ENCODE data around the gene LCORL. TPM values are rescaled to one million over a fixed set of nuclear protein-coding genes. Genes with fewer than 3 reads are reported as not detected.
A peak's percentile ranks its signal among the peaks of the same experiment; 100 is the strongest.

The LCORL gene
- polyA plus RNA-seq (2013) = 7.0 TPM

- H3K27ac ChIP-seq (ENCODE audit: insufficient read depth in 1 of 2, low read depth in 1 of 2, low read length in 2 of 2, poor library complexity in 1 of 2, severe bottlenecking in 2 of 2) = peak within 1 kb of the TSS in 1 of 2 experiments; percentile 79
- no peaks in the 10 kb centered on the region for H3K9me3 ChIP-seq (ENCODE audit: control extremely low read depth in 1 of 5, control insufficient read depth in 4 of 5, insufficient read depth in 2 of 5, low read depth in 1 of 5, low read length in 4 of 5)
- DNase-seq = peak; percentile 95 to 98 (median 98)
- POLR2A ChIA-PET = interaction anchor here (0.6 kb wide), 1 partner anchor 13 kb away, joined by 3 read pairs; no protein-coding TSS in a partner anchor
- H3K36me3 ChIP-seq (ENCODE audit: control insufficient read depth in 4 of 4, insufficient read depth in 4 of 4, low read length in 3 of 4) = no peaks in the 10 kb centered on the region
- WGBS (ENCODE audit: insufficient coverage) = 0% methylated on average over 38 of the region's 71 CpGs
- H3K4me1 ChIP-seq (ENCODE audit: control extremely low read depth in 1 of 4, control insufficient read depth in 4 of 4, insufficient read depth in 4 of 4, low read length in 3 of 4) = peaks cover 3 to 25% (median 19%) of the 10 kb centered on the region in 4 experiments
- CTCF ChIA-PET = interaction anchor here (0.8 to 1.5 kb wide), 2 partner anchors 200 to 212 kb away, joined by 3 read pairs; no protein-coding TSS in a partner anchor
- H3K4me3 ChIP-seq (ENCODE audit: control insufficient read depth in 1 of 7, extremely low read depth in 1 of 7, insufficient read depth in 4 of 7, low read depth in 2 of 7, low read length in 6 of 7) = peak within 1 kb of the TSS; percentile 77 to 97 (median 90)
- H3K27me3 ChIP-seq (replicated peaks in 2 of 5; ENCODE audit: control insufficient read depth in 4 of 5, insufficient read depth in 5 of 5, low read length in 4 of 5) = peaks cover 2 to 6% (median 4%) of the 10 kb centered on the region in 5 experiments
Observed at GRCh38 chr4:18021720-18022571, at the start of gene LCORL. Gene LCORL (minus strand): TSS chr4:18021755. CDS start chr4:18021751, 4 bp downstream.

- ChIA-PET CTCF (no interaction called here), POLR2A (no interaction called here)
- H3K4me3 ChIP-seq (ENCODE audit: control insufficient read depth in 1 of 7, extremely low read depth in 1 of 7, insufficient read depth in 4 of 7, low read depth in 2 of 7, low read length in 6 of 7) = no peak overlapping the region
- no peak overlapping the region for H3K27ac ChIP-seq (ENCODE audit: insufficient read depth in 1 of 2, low read depth in 1 of 2, low read length in 2 of 2, poor library complexity in 1 of 2, severe bottlenecking in 2 of 2)
- H3K27me3 ChIP-seq (replicated peaks in 2 of 5; ENCODE audit: control insufficient read depth in 4 of 5, insufficient read depth in 5 of 5, low read length in 4 of 5) = peaks cover 0 to 6% (median 5%) of the 10 kb centered on the region in 5 experiments
- H3K4me1 ChIP-seq (ENCODE audit: control extremely low read depth in 1 of 4, control insufficient read depth in 4 of 4, insufficient read depth in 4 of 4, low read length in 3 of 4) = no peaks in the 10 kb centered on the region
- WGBS (ENCODE audit: insufficient coverage) = no CpG with 5 or more reads among the region's 4 CpGs
- no peak for DNase-seq
- H3K36me3 ChIP-seq (ENCODE audit: control insufficient read depth in 4 of 4, insufficient read depth in 4 of 4, low read length in 3 of 4) = no peaks in the 10 kb centered on the region
- peaks cover 0 to under 1% (median 0%) of the 10 kb centered on the region in 5 experiments for H3K9me3 ChIP-seq (ENCODE audit: control extremely low read depth in 1 of 5, control insufficient read depth in 4 of 5, insufficient read depth in 2 of 5, low read depth in 1 of 5, low read length in 4 of 5)
Observed at GRCh38 chr4:18069810-18070209, 48.3 kb upstream of the LCORL start.

GRCh38 chr4:18067031-18067430, 45.5 kb upstream of the LCORL start:
- peaks cover 0 to 14% (median 0%) of the 10 kb centered on the region in 5 experiments for H3K9me3 ChIP-seq (ENCODE audit: control extremely low read depth in 1 of 5, control insufficient read depth in 4 of 5, insufficient read depth in 2 of 5, low read depth in 1 of 5, low read length in 4 of 5)
- H3K27ac ChIP-seq (ENCODE audit: insufficient read depth in 1 of 2, low read depth in 1 of 2, low read length in 2 of 2, poor library complexity in 1 of 2, severe bottlenecking in 2 of 2) = no peak overlapping the region
- 100% methylated on average over 2 of the region's 2 CpGs for WGBS (ENCODE audit: insufficient coverage)
- peaks cover 0 to 6% (median 5%) of the 10 kb centered on the region in 5 experiments for H3K27me3 ChIP-seq (replicated peaks in 2 of 5; ENCODE audit: control insufficient read depth in 4 of 5, insufficient read depth in 5 of 5, low read length in 4 of 5)
- DNase-seq = no peak
- no peaks in the 10 kb centered on the region for H3K36me3 ChIP-seq (ENCODE audit: control insufficient read depth in 4 of 4, insufficient read depth in 4 of 4, low read length in 3 of 4)
- H3K4me3 ChIP-seq (ENCODE audit: control insufficient read depth in 1 of 7, extremely low read depth in 1 of 7, insufficient read depth in 4 of 7, low read depth in 2 of 7, low read length in 6 of 7) = no peak overlapping the region
- ChIA-PET POLR2A (no interaction called here), CTCF (interaction anchor here (1.0 kb wide), 1 partner anchor 8 kb away, joined by 3 read pairs; no protein-coding TSS in a partner anchor)
- no peaks in the 10 kb centered on the region for H3K4me1 ChIP-seq (ENCODE audit: control extremely low read depth in 1 of 4, control insufficient read depth in 4 of 4, insufficient read depth in 4 of 4, low read length in 3 of 4)

- H3K4me1 ChIP-seq (ENCODE audit: control extremely low read depth in 1 of 4, control insufficient read depth in 4 of 4, insufficient read depth in 4 of 4, low read length in 3 of 4) = peaks cover 0 to 2% (median under 1%) of the 10 kb centered on the region in 4 experiments
- H3K9me3 ChIP-seq (ENCODE audit: control extremely low read depth in 1 of 5, control insufficient read depth in 4 of 5, insufficient read depth in 2 of 5, low read depth in 1 of 5, low read length in 4 of 5) = peaks cover 0 to 14% (median 0%) of the 10 kb centered on the region in 5 experiments
- CTCF ChIA-PET = no interaction called here
- H3K36me3 ChIP-seq (ENCODE audit: control insufficient read depth in 4 of 4, insufficient read depth in 4 of 4, low read length in 3 of 4) = no peaks in the 10 kb centered on the region
- no peak overlapping the region for H3K4me3 ChIP-seq (ENCODE audit: control insufficient read depth in 1 of 7, extremely low read depth in 1 of 7, insufficient read depth in 4 of 7, low read depth in 2 of 7, low read length in 6 of 7)
- DNase-seq = no peak
- peaks cover 0 to 8% (median 0%) of the 10 kb centered on the region in 5 experiments for H3K27me3 ChIP-seq (replicated peaks in 2 of 5; ENCODE audit: control insufficient read depth in 4 of 5, insufficient read depth in 5 of 5, low read length in 4 of 5)
- no peak overlapping the region for H3K27ac ChIP-seq (ENCODE audit: insufficient read depth in 1 of 2, low read depth in 1 of 2, low read length in 2 of 2, poor library complexity in 1 of 2, severe bottlenecking in 2 of 2)
- POLR2A ChIA-PET = no interaction called here
Observed at GRCh38 chr4:18063079-18063478, 41.5 kb upstream of the LCORL start.

GRCh38 chr4:18057821-18058533, 36.4 kb upstream of the LCORL start:
- ChIA-PET POLR2A (no interaction called here), CTCF (interaction anchor here (1.5 kb wide), 1 partner anchor 241 kb away, joined by 3 read pairs; no protein-coding TSS in a partner anchor)
- H3K4me3 ChIP-seq (ENCODE audit: control insufficient read depth in 1 of 7, extremely low read depth in 1 of 7, insufficient read depth in 4 of 7, low read depth in 2 of 7, low read length in 6 of 7) = peak overlapping the region in 1 of 7 experiments; percentile 65
- DNase-seq = no peak
- H3K4me1 ChIP-seq (ENCODE audit: control extremely low read depth in 1 of 4, control insufficient read depth in 4 of 4, insufficient read depth in 4 of 4, low read length in 3 of 4) = peaks cover 0 to 12% (median 5%) of the 10 kb centered on the region in 4 experiments
- peaks cover 0 to 5% (median 0%) of the 10 kb centered on the region in 5 experiments for H3K9me3 ChIP-seq (ENCODE audit: control extremely low read depth in 1 of 5, control insufficient read depth in 4 of 5, insufficient read depth in 2 of 5, low read depth in 1 of 5, low read length in 4 of 5)
- H3K27ac ChIP-seq (ENCODE audit: insufficient read depth in 1 of 2, low read depth in 1 of 2, low read length in 2 of 2, poor library complexity in 1 of 2, severe bottlenecking in 2 of 2) = no peak overlapping the region
- WGBS (ENCODE audit: insufficient coverage) = no CpG with 5 or more reads among the region's 2 CpGs
- H3K36me3 ChIP-seq (ENCODE audit: control insufficient read depth in 4 of 4, insufficient read depth in 4 of 4, low read length in 3 of 4) = no peaks in the 10 kb centered on the region
- peaks cover 0 to 18% (median 6%) of the 10 kb centered on the region in 5 experiments for H3K27me3 ChIP-seq (replicated peaks in 2 of 5; ENCODE audit: control insufficient read depth in 4 of 5, insufficient read depth in 5 of 5, low read length in 4 of 5)

GRCh38 chr4:18056030-18056429, 34.5 kb upstream of the LCORL start:
- Histone ChIP-seq H3K4me1 (ENCODE audit: control extremely low read depth in 1 of 4, control insufficient read depth in 4 of 4, insufficient read depth in 4 of 4, low read length in 3 of 4) (peaks cover 0 to 12% (median 5%) of the 10 kb centered on the region in 4 experiments), H3K36me3 (ENCODE audit: control insufficient read depth in 4 of 4, insufficient read depth in 4 of 4, low read length in 3 of 4) (no peaks in the 10 kb centered on the region), H3K4me3 (ENCODE audit: control insufficient read depth in 1 of 7, extremely low read depth in 1 of 7, insufficient read depth in 4 of 7, low read depth in 2 of 7, low read length in 6 of 7) (no peak overlapping the region), H3K27ac (ENCODE audit: insufficient read depth in 1 of 2, low read depth in 1 of 2, low read length in 2 of 2, poor library complexity in 1 of 2, severe bottlenecking in 2 of 2) (no peak overlapping the region), H3K9me3 (ENCODE audit: control extremely low read depth in 1 of 5, control insufficient read depth in 4 of 5, insufficient read depth in 2 of 5, low read depth in 1 of 5, low read length in 4 of 5) (no peaks in the 10 kb centered on the region), H3K27me3 (replicated peaks in 2 of 5; ENCODE audit: control insufficient read depth in 4 of 5, insufficient read depth in 5 of 5, low read length in 4 of 5) (peaks cover 0 to 18% (median 6%) of the 10 kb centered on the region in 5 experiments)
- no peak for DNase-seq
- ChIA-PET CTCF (no interaction called here), POLR2A (no interaction called here)
- 100% methylated on average over 1 of the region's 2 CpGs for WGBS (ENCODE audit: insufficient coverage)
